ENCODE data around the gene OR10K2. TPM values are rescaled to one million over a fixed set of nuclear protein-coding genes. Genes with fewer than 3 reads are reported as not detected.

The OR10K2 gene
- total and polyA plus RNA-seq, 4 donors, result not detected

DNA sequence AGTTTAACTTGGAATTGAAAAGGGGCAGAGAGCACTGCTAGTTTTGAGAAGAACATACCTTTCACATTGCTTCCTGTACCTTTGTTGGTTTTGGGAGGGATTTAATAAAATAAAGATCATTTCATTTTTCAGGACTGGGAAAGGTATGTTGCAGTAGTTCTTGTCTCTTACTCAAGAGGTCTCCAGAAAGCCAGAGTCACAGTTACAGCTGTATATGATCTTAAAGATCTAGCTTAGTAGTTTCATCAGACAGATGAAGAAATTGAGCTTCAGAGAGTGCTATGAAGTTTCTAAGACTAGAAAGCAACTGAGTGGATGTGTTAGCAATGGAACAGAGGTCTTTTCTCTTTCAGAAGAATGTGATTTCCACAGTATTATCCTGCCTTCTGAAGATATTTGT is 1.0 kb downstream of the OR10K2 start (continued):
- TF ChIP-seq REST (IDR thresholded peaks at IDR 0.05) (no peak), RXRA (IDR thresholded peaks at IDR 0.05) (no peak)
- TF ChIP-seq, protein P1, sequence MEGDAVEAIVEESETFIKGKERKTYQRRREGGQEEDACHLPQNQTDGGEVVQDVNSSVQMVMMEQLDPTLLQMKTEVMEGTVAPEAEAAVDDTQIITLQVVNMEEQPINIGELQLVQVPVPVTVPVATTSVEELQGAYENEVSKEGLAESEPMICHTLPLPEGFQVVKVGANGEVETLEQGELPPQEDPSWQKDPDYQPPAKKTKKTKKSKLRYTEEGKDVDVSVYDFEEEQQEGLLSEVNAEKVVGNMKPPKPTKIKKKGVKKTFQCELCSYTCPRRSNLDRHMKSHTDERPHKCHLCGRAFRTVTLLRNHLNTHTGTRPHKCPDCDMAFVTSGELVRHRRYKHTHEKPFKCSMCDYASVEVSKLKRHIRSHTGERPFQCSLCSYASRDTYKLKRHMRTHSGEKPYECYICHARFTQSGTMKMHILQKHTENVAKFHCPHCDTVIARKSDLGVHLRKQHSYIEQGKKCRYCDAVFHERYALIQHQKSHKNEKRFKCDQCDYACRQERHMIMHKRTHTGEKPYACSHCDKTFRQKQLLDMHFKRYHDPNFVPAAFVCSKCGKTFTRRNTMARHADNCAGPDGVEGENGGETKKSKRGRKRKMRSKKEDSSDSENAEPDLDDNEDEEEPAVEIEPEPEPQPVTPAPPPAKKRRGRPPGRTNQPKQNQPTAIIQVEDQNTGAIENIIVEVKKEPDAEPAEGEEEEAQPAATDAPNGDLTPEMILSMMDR (IDR thresholded peaks at IDR 0.05; ENCODE audit: low read depth, low read length, missing input control), result no peak

DNA sequence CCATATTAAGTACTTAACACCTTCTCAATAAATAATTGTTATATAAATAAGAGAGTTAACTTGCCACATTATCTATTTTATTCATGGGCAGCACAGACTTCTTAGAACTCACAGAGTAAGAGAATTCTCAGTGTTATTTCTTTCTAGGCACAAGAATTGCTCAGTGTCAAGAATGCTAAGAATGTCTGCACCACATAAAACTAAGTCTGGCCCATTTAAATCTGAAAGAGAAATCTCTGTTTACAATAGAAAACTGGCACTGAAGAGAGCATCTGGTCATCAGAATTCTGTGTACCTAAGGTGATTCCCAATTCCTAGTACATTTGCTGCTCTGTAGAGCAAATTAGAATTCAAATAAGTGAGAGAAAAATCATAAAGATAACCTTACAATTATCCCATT is 3.8 kb downstream of the OR10K2 start:
- no peak overlapping the region for H3K4me3 ChIP-seq (ENCODE audit: low read depth in 1 of 3, low read length in 3 of 3)
- H3K4me1 ChIP-seq (ENCODE audit: control insufficient read depth in 4 of 4, insufficient read depth in 4 of 4, low read length in 3 of 4), result no peaks in the 10 kb centered on the region
- H3K9me3 ChIP-seq (ENCODE audit: control insufficient read depth in 4 of 4, low read length in 3 of 4), result no peaks in the 10 kb centered on the region
- no peaks in the 10 kb centered on the region for H3K36me3 ChIP-seq (ENCODE audit: control insufficient read depth in 4 of 4, insufficient read depth in 3 of 4, low read depth in 1 of 4, low read length in 3 of 4)
- no peak overlapping the region for H3K27ac ChIP-seq (ENCODE audit: low read depth in 1 of 2, low read length in 2 of 2)
- H3K9ac ChIP-seq (ENCODE audit: low read depth in 1 of 2, low read length in 2 of 2), result no peak overlapping the region
- no peak for TF ChIP-seq FOXA2 (IDR thresholded peaks at IDR 0.05)
- TF ChIP-seq HNF4A (conservative IDR thresholded peaks at IDR 0.05), result no peak
- no peak for TF ChIP-seq JUND (IDR thresholded peaks at IDR 0.05)
- TF ChIP-seq HNF4G (IDR thresholded peaks at IDR 0.05), result no peak
- TF ChIP-seq NR2F2 (IDR thresholded peaks at IDR 0.05), result no peak
- TF ChIP-seq ATF3 (IDR thresholded peaks at IDR 0.05), result no peak
- no peak for DNase-seq (ENCODE audit: low spot score)
- H3K27me3 ChIP-seq (ENCODE audit: control insufficient read depth in 4 of 4, insufficient read depth in 4 of 4, low read length in 3 of 4), result peaks cover 0 to 6% (median 0%) of the 10 kb centered on the region in 4 donors

GRCh38 chr1:158417586-158417985 is 8.5 kb downstream of the OR10K2 start:
- H3K9me3 ChIP-seq (ENCODE audit: control insufficient read depth in 4 of 4, low read length in 3 of 4), result no peaks in the 10 kb centered on the region
- no peak overlapping the region for H3K4me3 ChIP-seq (ENCODE audit: low read depth in 1 of 3, low read length in 3 of 3)
- no peak for DNase-seq (ENCODE audit: low spot score)
- peaks cover 0 to 6% (median 0%) of the 10 kb centered on the region in 4 donors for H3K27me3 ChIP-seq (ENCODE audit: control insufficient read depth in 4 of 4, insufficient read depth in 4 of 4, low read length in 3 of 4)
- H3K9ac ChIP-seq (ENCODE audit: low read depth in 1 of 2, low read length in 2 of 2), result no peak overlapping the region
- no peak overlapping the region for H3K27ac ChIP-seq (ENCODE audit: low read depth in 1 of 2, low read length in 2 of 2)
- no peaks in the 10 kb centered on the region for H3K4me1 ChIP-seq (ENCODE audit: control insufficient read depth in 4 of 4, insufficient read depth in 4 of 4, low read length in 3 of 4)
- H3K36me3 ChIP-seq (ENCODE audit: control insufficient read depth in 4 of 4, insufficient read depth in 3 of 4, low read depth in 1 of 4, low read length in 3 of 4), result no peaks in the 10 kb centered on the region
- TF ChIP-seq SP1 (IDR thresholded peaks at IDR 0.05) (no peak), YY1 (IDR thresholded peaks at IDR 0.05) (no peak)
